ENCODE data around the gene MOV10. TPM values are rescaled to one million over a fixed set of nuclear protein-coding genes. Genes with fewer than 3 reads are reported as not detected.

The MOV10 gene
- total RNA-seq, 1 donor from 2014 or later: 53.0 TPM

DNA sequence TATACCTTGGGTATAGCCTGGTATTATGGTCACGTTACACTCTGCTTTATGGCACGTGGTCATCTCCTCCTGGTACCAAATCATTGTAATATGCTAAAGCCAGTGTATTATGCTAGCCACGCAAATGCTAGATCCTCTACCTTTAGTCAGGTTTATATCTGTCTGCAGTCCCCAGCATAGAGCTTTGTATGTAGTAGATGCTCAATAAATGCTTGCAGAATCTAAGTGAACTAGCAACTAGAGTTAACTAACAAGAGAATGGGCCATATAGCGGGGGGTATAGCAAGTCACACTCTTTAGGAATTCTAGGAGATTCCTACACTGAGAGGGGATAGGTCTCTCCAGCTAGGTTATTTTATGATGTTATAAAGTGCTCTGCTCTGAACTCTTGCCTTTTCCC, 3.0 kb downstream of the MOV10 start:
- DNase-seq (ENCODE audit: extremely low spot score in 2 of 2): no peak
- TF ChIP-seq, protein P1, sequence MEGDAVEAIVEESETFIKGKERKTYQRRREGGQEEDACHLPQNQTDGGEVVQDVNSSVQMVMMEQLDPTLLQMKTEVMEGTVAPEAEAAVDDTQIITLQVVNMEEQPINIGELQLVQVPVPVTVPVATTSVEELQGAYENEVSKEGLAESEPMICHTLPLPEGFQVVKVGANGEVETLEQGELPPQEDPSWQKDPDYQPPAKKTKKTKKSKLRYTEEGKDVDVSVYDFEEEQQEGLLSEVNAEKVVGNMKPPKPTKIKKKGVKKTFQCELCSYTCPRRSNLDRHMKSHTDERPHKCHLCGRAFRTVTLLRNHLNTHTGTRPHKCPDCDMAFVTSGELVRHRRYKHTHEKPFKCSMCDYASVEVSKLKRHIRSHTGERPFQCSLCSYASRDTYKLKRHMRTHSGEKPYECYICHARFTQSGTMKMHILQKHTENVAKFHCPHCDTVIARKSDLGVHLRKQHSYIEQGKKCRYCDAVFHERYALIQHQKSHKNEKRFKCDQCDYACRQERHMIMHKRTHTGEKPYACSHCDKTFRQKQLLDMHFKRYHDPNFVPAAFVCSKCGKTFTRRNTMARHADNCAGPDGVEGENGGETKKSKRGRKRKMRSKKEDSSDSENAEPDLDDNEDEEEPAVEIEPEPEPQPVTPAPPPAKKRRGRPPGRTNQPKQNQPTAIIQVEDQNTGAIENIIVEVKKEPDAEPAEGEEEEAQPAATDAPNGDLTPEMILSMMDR (IDR thresholded peaks at IDR 0.05): no peak
- TF ChIP-seq POLR2AphosphoS5 (IDR thresholded peaks at IDR 0.05; ENCODE audit: insufficient read depth in 1 of 2, low read depth in 1 of 2) (no peak), POLR2A (IDR thresholded peaks at IDR 0.05) (no peak)
- intact Hi-C loops (cut with DNase I): no loop called here
- Histone ChIP-seq H3K27ac (no peak overlapping the region), H3K4me3 (no peak overlapping the region), H3K27me3 (no peaks in the 10 kb centered on the region), H3K9me3 (no peaks in the 10 kb centered on the region), H3K4me1 (peaks cover 30% of the 10 kb centered on the region), H3K36me3 (no peaks in the 10 kb centered on the region)

DNA sequence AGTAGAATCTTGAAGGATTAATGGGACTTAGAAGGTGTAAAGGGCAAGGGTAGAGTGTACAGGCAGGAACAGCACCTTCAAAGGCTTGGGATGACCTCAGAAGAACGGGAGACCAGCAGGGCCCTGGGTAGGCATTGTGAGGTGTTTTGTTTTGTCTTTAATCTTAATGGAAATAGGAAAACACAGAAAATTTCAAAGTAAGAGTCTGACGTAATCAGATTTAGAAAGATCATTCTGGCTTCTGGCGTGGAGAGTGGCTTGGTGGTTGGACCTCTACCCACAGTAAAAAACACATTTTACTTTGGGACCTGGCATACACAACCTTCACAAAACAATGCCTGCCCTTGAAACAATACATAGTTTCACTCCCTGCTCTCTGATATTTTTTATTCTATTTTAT, 4.1 kb downstream of the MOV10 start:
- H3K4me1 ChIP-seq: peaks cover 25% of the 10 kb centered on the region
- intact Hi-C loops (cut with DNase I): no loop called here
- no peak overlapping the region for H3K27ac ChIP-seq
- no peak overlapping the region for H3K4me3 ChIP-seq
- no peaks in the 10 kb centered on the region for H3K27me3 ChIP-seq
- no peaks in the 10 kb centered on the region for H3K36me3 ChIP-seq
- TF ChIP-seq, protein P1 (IDR thresholded peaks at IDR 0.05): no peak
- no peak for TF ChIP-seq POLR2AphosphoS5 (IDR thresholded peaks at IDR 0.05; ENCODE audit: insufficient read depth in 1 of 2, low read depth in 1 of 2)
- TF ChIP-seq POLR2A (IDR thresholded peaks at IDR 0.05): no peak
- no peaks in the 10 kb centered on the region for H3K9me3 ChIP-seq
- DNase-seq (ENCODE audit: extremely low spot score in 2 of 2): no peak

DNA sequence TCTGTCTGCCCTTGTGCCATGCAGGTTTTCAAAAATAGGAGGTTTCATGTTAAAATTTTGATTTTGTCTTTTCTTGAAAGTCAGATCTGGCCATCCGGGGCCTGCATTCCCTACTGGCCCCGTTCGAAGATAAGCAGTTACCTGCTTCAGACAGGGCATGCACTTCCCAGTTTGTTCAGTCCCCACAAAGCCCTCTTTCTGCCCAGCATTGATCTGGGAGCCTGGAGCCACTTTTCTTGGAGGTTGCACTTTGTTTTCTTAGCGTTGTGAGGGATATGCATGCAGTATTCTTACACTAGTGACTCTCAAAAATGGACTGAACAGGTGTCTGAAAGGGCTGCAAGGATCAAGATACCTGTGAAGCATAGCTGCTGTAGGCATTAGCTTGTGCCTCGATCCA, 11.5 kb downstream of the MOV10 start:
- Histone ChIP-seq H3K4me3 (no peak overlapping the region), H3K4me1 (peaks cover 24% of the 10 kb centered on the region), H3K36me3 (peaks cover 0 to 13% of the 10 kb centered on the region in 2 donors), H3K9me3 (no peaks in the 10 kb centered on the region), H3K27me3 (no peaks in the 10 kb centered on the region), H3K27ac (no peak overlapping the region)
- DNase-seq (ENCODE audit: extremely low spot score in 2 of 2): no peak
- intact Hi-C loops (cut with DNase I): no loop called here
- TF ChIP-seq POLR2AphosphoS5 (IDR thresholded peaks at IDR 0.05; ENCODE audit: insufficient read depth in 1 of 2, low read depth in 1 of 2): no peak

DNA sequence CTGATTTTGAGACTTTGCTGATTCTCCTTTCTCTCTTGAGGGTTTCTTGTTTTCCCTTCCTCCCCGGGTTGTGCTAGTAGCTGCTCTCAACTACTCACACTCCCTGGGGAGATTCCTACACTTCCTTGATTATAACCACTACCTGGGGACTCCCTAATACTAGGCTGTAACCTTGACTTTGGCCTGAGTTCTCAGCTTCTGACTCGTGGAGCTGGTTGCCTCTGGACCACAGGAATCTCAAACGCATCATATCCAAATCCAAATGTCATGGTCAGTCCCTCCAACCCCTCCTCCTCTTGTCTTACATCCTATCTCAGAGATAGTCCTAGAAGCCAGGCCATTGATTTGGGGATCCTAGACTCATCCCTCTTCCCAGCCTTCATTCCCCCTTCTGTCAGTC, 12.0 kb downstream of the MOV10 start:
- Histone ChIP-seq H3K4me1 (peaks cover 24% of the 10 kb centered on the region), H3K27ac (no peak overlapping the region), H3K27me3 (no peaks in the 10 kb centered on the region), H3K36me3 (peaks cover 0 to 15% of the 10 kb centered on the region in 2 donors), H3K4me3 (no peak overlapping the region), H3K9me3 (no peaks in the 10 kb centered on the region)
- no peak for DNase-seq (ENCODE audit: extremely low spot score in 2 of 2)
- intact Hi-C loops (cut with DNase I): no loop called here
- TF ChIP-seq POLR2AphosphoS5 (IDR thresholded peaks at IDR 0.05; ENCODE audit: insufficient read depth in 1 of 2, low read depth in 1 of 2) (no peak), POLR2A (IDR thresholded peaks at IDR 0.05) (no peak)
- TF ChIP-seq, protein P1 (IDR thresholded peaks at IDR 0.05): no peak

DNA sequence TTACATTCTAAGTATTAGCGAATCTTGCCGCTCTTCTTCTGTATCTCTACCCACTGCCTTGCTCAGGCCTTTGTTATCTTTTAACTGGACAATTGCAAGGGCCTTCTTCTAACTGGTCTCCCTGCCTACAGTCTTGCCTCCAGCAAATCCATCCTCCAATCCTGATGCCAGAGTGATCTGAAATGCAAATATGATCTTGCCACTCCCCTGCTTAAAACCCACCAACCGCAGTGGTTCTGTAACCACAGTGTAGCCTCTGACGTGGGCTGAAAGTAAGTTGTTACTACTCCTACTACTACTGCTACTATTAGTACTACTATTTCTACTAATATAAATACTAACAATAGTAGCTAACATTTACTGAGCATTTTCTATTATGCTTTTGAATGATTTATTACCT, 12.4 kb downstream of the MOV10 start:
- H3K9me3 ChIP-seq: no peaks in the 10 kb centered on the region
- H3K4me3 ChIP-seq: no peak overlapping the region
- DNase-seq (ENCODE audit: extremely low spot score in 2 of 2): no peak
- H3K27me3 ChIP-seq: no peaks in the 10 kb centered on the region
- intact Hi-C loops (cut with DNase I): no loop called here
- TF ChIP-seq POLR2AphosphoS5 (IDR thresholded peaks at IDR 0.05; ENCODE audit: insufficient read depth in 1 of 2, low read depth in 1 of 2): no peak
- TF ChIP-seq, protein P1 (IDR thresholded peaks at IDR 0.05): no peak
- no peak for TF ChIP-seq POLR2A (IDR thresholded peaks at IDR 0.05)
- H3K4me1 ChIP-seq: peaks cover 24% of the 10 kb centered on the region
- H3K36me3 ChIP-seq: peaks cover 0 to 19% of the 10 kb centered on the region in 2 donors
- no peak overlapping the region for H3K27ac ChIP-seq
